CD4-positive, alpha-beta T cell treated with Interleukin-21 for 1 hour (primary cell): Measurements from ENCODE around the gene KLHL28.

Source experiments
- DNase-seq: peaks from one replicate; pipeline ENCODE4 v3.0.0-alpha.2; 2020

Gene KLHL28

DNA sequence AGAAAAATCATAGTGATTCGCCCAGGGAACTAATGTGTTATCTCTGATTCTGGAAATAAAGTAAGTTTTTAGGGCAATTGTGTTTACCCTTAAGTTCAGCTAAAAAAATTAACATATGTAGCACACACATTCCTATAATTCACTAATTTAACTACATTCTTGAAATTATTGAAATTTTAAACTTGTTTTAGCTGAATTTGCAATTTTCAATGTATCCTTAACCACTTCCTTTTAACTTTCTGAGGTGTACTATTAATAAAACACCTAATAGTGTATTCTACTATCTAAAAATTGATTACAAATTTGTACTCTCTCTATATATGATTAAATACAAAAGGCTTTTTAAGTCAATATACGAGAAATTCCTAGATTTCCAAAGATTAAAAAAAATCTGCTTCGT is 2.2 kb downstream of the KLHL28 start:
- no peak for DNase-seq

GRCh38 chr14:44956866-44957265 is 4.9 kb downstream of the KLHL28 start:
- DNase-seq = no peak

DNA sequence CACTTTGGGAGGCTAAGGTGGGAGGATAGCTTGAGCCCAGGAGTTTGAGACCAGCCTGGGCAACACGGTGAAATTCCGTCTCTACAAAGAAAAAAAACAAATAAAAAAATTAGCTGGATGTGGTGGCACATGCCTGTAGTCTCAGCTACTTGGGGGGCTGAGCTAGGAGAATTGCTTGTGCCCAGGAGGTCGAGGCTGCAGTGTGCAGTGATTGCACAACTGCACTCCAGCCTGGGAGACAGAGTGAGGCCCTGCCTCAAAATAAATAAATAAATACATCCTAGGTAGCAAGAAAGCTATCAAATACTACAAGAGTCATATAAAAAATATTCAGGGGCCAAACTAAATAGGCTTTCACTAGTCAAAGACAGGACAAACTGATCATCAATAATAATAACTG is 6.2 kb downstream of the KLHL28 start:
- DNase-seq = no peak

- DNase-seq = no peak
Measured at GRCh38 chr14:44954750-44955149, 7.0 kb downstream of the KLHL28 start.

DNA sequence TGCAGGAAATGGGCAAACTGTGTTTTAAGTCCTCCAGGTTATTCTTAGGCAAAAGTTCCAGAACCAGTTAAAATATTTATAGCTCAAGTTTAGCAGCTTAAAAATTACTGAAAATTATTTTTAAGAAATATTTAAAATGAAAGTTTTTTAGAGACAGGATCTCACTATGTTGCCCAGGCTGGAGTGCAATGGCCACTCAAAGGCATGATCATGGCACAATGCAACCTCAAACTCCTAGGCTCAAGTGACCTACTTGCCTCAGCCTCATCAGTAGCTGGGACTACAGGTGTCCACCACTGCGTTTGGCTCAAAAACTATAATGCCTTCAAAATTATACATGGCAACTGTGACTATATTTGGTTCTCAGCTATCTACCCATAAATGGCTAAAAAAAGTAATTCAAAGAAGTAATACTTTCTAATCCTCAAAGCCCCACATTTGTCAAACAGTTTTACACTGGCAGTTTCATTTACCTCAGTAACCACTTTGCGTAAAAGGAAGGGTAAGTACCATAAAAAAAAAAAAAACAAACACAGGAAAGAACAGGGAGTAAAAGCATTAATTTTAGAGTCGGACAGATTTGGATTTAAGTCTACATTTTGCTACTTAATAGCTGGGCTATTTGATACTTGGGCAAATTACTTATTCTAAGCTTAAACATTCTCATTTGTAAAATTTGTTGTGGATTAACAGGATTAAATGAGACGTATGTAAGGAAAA is 9.2 kb downstream of the KLHL28 start:
- no peak for DNase-seq

DNA sequence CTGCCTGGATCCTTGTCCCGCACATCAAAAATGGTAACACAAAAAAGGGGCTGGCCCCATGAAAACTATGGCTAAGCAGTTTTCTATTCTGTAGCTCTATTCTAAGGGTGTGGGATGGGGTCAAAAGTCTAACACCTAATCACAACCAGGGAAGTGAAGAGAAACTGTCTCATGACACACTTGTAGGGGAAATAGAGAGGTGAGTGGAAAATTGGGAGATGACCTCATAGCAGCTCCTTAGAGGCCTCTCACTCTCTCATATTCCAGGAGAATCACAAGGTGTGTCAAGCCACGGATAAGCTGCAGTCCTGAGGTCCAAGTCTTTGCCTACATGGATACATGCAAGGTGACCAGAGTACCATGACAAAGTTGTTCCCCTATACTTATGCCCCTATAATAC is 10.7 kb downstream of the KLHL28 start:
- DNase-seq = no peak

DNA sequence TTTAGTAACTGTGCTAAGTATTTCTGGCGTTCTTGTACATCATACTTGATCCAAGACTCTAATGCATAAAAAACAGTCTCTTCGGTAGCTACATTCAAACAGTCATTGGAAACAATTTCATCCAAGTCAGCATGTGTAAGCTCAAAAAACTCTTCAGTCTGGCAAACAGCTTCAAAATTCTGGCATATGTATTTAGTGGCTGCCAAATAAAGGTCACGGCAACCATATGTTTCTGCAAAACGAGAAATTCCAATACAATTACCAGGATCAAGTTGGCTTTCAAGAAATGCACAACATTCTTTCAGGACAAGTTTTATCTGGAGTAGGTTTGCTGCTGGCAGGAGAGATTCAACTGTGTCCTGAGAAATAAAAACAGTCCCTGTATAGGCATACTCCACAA is 16.5 kb downstream of the KLHL28 start:
- DNase-seq = no peak

DNA sequence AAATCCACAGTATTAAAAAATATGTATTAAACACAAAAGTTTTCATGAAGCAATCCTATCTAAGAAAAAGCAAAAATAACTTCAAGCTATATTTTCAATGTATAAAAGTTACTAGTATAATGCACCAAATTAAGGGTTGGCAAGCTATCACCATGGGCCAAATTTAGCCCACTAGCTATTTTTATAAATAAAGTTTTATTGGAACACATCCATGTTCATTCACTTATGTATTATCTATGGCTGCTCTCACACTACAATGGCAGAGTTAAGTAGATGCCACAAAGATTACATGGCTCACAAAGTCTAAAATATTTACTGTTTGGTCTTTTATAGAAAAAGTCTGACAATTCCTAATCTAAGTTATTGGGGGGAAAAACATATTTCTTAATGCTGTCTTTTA is 17.6 kb downstream of the KLHL28 start:
- DNase-seq = no peak

- DNase-seq = no peak
Measured at GRCh38 chr14:44942436-44942835, 19.3 kb downstream of the KLHL28 start.

DNA sequence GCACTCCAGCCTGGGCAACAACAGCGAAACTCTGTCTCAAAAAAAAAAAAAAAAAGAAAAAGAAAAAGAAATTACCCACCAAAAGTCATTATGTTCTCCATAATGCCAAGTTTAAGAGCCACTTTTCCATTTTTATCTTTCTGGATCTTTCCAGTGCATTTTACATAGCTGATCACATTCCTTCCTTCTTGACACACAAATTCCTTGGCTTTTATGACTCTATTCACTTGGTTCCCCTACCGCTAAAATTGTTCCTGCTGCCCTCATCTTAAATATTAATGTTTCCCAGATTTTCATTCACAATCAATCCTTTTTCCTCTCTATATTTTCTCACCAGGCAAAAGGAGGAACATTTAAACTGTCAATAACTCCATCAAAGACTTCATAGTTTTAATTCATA is 20.2 kb downstream of the KLHL28 start:
- no peak for DNase-seq

- peak; percentile 22 for DNase-seq
Measured at GRCh38 chr14:44940944-44941343, 20.8 kb downstream of the KLHL28 start.

GRCh38 chr14:44940211-44940610 is 21.5 kb downstream of the KLHL28 start:
- DNase-seq = no peak

- DNase-seq = no peak
Measured at GRCh38 chr14:44937547-44937946, 24.2 kb downstream of the KLHL28 start.

DNA sequence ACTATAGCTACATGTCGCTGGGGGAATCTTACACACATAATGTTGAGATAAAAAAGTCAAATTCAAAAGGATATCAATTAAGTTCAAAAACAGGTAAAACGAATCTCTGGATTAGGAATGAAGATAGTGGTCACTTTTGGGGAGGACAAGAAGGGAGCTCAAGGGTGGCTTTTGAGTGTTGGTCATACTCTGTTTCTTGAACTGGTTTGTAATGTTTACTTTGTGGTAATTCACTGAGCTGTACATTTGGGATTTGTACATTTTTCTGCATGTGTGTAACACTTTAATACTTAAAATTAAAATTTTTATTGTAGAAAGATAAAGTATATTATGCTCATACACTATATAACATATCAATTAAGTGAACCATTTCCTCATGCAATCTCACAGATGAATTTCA is 26.6 kb downstream of the KLHL28 start:
- DNase-seq = no peak

DNA sequence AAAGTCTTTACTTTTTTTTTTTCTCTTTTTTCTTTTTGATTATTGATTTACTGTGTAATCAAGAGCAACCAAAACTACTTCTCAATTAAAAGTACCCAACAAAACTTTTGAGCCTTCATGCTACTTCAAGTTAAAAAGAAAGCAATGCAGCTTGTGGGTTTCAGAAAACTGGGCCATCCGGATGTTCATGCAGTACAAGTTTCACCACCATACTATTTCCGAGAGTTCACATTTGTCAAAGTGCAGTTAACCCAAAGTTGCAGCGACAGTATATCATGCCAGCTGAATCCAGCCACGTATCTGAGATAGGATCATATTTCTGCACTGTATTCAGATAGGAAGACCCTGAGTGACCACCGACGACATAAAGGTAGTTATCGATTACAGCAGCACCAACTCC is 33.0 kb downstream of the KLHL28 start:
- peak; percentile 37 for DNase-seq

- DNase-seq = no peak
Measured at GRCh38 chr14:44914849-44915248, 46.9 kb downstream of the KLHL28 start.

GRCh38 chr14:44912041-44912869 is 49.5 kb downstream of the KLHL28 start:
- no peak for DNase-seq

GRCh38 chr14:44910821-44911220 is 50.9 kb downstream of the KLHL28 start:
- no peak for DNase-seq

DNA sequence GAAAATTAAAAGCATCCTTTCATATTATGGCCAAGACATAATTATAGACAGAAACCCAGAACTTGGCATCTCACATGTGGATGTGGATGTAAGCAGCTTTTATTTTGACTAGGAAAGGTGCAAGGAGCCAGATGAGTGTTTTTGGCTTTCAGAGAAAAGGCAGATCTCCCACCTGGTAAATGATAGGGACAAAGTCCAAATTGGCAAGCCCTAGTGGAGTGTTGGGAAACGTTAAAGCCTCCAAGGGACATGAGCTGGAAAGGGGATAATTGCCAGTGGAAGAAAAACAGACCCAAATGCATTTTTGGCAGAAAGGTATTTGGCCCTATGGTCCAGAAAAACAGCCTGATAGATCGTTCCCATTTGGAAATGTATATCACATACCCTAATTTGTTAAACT is 60.1 kb downstream of the KLHL28 start:
- DNase-seq = no peak

GRCh38 chr14:44898551-44898950 is 63.2 kb downstream of the KLHL28 start:
- DNase-seq = no peak

- DNase-seq = no peak
Measured at GRCh38 chr14:44897845-44898151, 63.9 kb downstream of the KLHL28 start.

GRCh38 chr14:44897041-44897844 is 64.5 kb downstream of the KLHL28 start:
- DNase-seq = peak; percentile 99

DNA sequence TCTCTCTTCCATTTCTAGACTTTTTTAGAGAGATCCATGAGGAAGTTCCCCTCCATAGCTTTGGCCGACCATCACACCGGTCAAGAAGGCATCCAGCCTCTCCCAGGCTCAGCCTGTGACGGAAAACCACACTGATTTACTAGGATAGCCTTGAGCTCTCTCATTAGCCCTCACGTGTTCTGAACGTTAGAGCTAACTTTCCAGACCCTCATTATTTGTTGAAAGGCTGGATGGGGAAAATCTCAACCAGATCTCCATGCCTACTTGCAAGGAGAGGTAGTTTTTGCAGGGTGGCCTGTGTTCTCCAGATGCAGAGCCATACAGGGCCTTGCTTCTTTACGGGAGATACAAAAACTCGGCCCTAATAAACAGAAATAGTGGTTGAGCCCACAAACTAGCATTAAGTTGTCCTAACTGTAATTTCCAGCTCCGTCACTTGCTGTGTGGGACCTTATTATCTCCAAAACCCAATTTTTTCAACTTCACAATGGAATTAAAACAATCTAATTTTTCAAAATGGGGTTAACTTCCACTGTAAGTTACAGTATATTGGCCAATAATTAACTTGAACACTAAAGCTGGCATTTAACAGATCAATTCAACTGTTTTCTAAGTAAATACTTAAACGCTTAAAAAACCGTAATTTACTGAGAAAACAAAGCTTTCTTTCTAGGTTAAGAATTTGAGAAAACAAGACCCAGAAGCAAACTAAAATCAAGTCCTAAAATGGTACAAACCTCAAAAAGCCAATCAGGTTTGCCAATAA is 65.3 kb downstream of the KLHL28 start:
- DNase-seq = no peak
